SK-N-DZ (cell line): ENCODE results near the gene TLE2.

Experiments used
- DNase-seq: peaks from one replicate; pipeline ENCODE4 v3.0.0-alpha.2; 2015; ENCODE audit warnings: low spot score

The TLE2 gene

GRCh38 chr19:2952953-2953481 is 76.1 kb downstream of the TLE2 start:
- no peak for DNase-seq

- peak; percentile 99 for DNase-seq
Measured at GRCh38 chr19:2950286-2951124, 78.6 kb downstream of the TLE2 start.

GRCh38 chr19:2949939-2950285 is 79.2 kb downstream of the TLE2 start:
- DNase-seq = peak; percentile 53
